GM18519 (cell line): Measurements from ENCODE around the gene RHOH.
"Not testable (repeated sequence)": the region's sequence is repeated elsewhere in the genome, so short reads cannot be mapped to it uniquely, and the experiment has no call there.

Experiments used
- ATAC-seq: cut with Tn5 transposase; IDR thresholded peaks from one replicate; pipeline ENCODE4 v1.9.1; 2021; ENCODE audit warnings: mild to moderate bottlenecking, moderate library complexity; ENCODE audit not compliant: unreplicated experiment, low FRiP score

Gene RHOH

GRCh38 chr4:40196724-40197281 lies at the start of gene RHOH:
TSS of gene RHOH (plus strand) at chr4:40197031. CDS start at chr4:40243387, 46,356 bp downstream.
- no peak for ATAC-seq

- not testable (repeated sequence) for ATAC-seq
Measured at GRCh38 chr4:40147490-40147889, 49.3 kb upstream of the RHOH start.

- ATAC-seq: no peak
Measured at GRCh38 chr4:40149960-40150385, 46.9 kb upstream of the RHOH start.

GRCh38 chr4:40150932-40151331 lies 45.9 kb upstream of the RHOH start:
- ATAC-seq: no peak

GRCh38 chr4:40152637-40153036 lies 44.2 kb upstream of the RHOH start:
- no peak for ATAC-seq

GRCh38 chr4:40157436-40157835 lies 39.4 kb upstream of the RHOH start:
- no peak for ATAC-seq

- ATAC-seq: no peak
Measured at GRCh38 chr4:40160258-40160657, 36.6 kb upstream of the RHOH start.

- ATAC-seq: no peak
Measured at GRCh38 chr4:40164459-40164858, 32.4 kb upstream of the RHOH start.

- ATAC-seq: no peak
Measured at GRCh38 chr4:40165916-40166315, 30.9 kb upstream of the RHOH start.

- no peak for ATAC-seq
Measured at GRCh38 chr4:40168070-40168469, 28.8 kb upstream of the RHOH start.

GRCh38 chr4:40170588-40170987 lies 26.2 kb upstream of the RHOH start:
- ATAC-seq: no peak

- no peak for ATAC-seq
Measured at GRCh38 chr4:40173470-40173875, 23.4 kb upstream of the RHOH start.

- ATAC-seq: no peak
Measured at GRCh38 chr4:40176602-40177001, 20.2 kb upstream of the RHOH start.

- ATAC-seq: no peak
Measured at GRCh38 chr4:40177591-40177990, 19.2 kb upstream of the RHOH start.

GRCh38 chr4:40178672-40179071 lies 18.2 kb upstream of the RHOH start:
- ATAC-seq: no peak

- no peak for ATAC-seq
Measured at GRCh38 chr4:40179360-40179759, 17.5 kb upstream of the RHOH start.

- no peak for ATAC-seq
Measured at GRCh38 chr4:40180356-40180755, 16.5 kb upstream of the RHOH start.

GRCh38 chr4:40182001-40182400 lies 14.8 kb upstream of the RHOH start:
- ATAC-seq: no peak

- ATAC-seq: no peak
Measured at GRCh38 chr4:40182954-40183353, 13.9 kb upstream of the RHOH start.

GRCh38 chr4:40183615-40184411 lies 13.0 kb upstream of the RHOH start:
- ATAC-seq: peak; percentile 48

GRCh38 chr4:40185830-40186664 lies 10.8 kb upstream of the RHOH start:
- ATAC-seq: no peak
